ENCODE results near the gene EYS. TPM values are rescaled to one million over a fixed set of nuclear protein-coding genes. Genes with fewer than 3 reads are reported as not detected.

EYS gene
- total RNA-seq, 2 donors from 2014 or later = not detected

- H3K4me3 ChIP-seq = no peak overlapping the region
- H3K36me3 ChIP-seq = no peaks in the 10 kb centered on the region
- H3K27ac ChIP-seq = no peak overlapping the region
- no peaks in the 10 kb centered on the region for H3K4me1 ChIP-seq
- no peak for DNase-seq (ENCODE audit: low spot score)
- H3K9me3 ChIP-seq = no peaks in the 10 kb centered on the region
- no peaks in the 10 kb centered on the region for H3K27me3 ChIP-seq
- no peak for TF ChIP-seq CTCF (IDR thresholded peaks at IDR 0.05)
These were observed 1509.8 kb downstream of the EYS start for GRCh38 chr6:64197246-64197645.

- H3K27ac ChIP-seq = no peak overlapping the region
- H3K9me3 ChIP-seq = no peaks in the 10 kb centered on the region
- H3K4me3 ChIP-seq = no peak overlapping the region
- no peaks in the 10 kb centered on the region for H3K27me3 ChIP-seq
- TF ChIP-seq CTCF (IDR thresholded peaks at IDR 0.05) = no peak
- DNase-seq (ENCODE audit: low spot score) = no peak
- H3K4me1 ChIP-seq = no peaks in the 10 kb centered on the region
- H3K36me3 ChIP-seq = no peaks in the 10 kb centered on the region
These were observed 1520.4 kb downstream of the EYS start for GRCh38 chr6:64186592-64186991.

GRCh38 chr6:64185621-64186020 lies 1521.4 kb downstream of the EYS start:
- Histone ChIP-seq H3K27ac (no peak overlapping the region), H3K27me3 (no peaks in the 10 kb centered on the region), H3K9me3 (no peaks in the 10 kb centered on the region), H3K4me1 (no peaks in the 10 kb centered on the region), H3K4me3 (no peak overlapping the region), H3K36me3 (no peaks in the 10 kb centered on the region)
- no peak for TF ChIP-seq CTCF (IDR thresholded peaks at IDR 0.05)
- DNase-seq (ENCODE audit: low spot score) = no peak

- Histone ChIP-seq H3K36me3 (no peaks in the 10 kb centered on the region), H3K4me1 (no peaks in the 10 kb centered on the region), H3K27ac (no peak overlapping the region), H3K4me3 (no peak overlapping the region), H3K9me3 (no peaks in the 10 kb centered on the region), H3K27me3 (no peaks in the 10 kb centered on the region)
- DNase-seq (ENCODE audit: low spot score) = no peak
- no peak for TF ChIP-seq CTCF (IDR thresholded peaks at IDR 0.05)
These were observed 1531.7 kb downstream of the EYS start for GRCh38 chr6:64175296-64175695.

- Histone ChIP-seq H3K9me3 (no peaks in the 10 kb centered on the region), H3K27ac (no peak overlapping the region), H3K27me3 (no peaks in the 10 kb centered on the region), H3K4me1 (no peaks in the 10 kb centered on the region), H3K4me3 (no peak overlapping the region), H3K36me3 (no peaks in the 10 kb centered on the region)
- DNase-seq (ENCODE audit: low spot score) = no peak
- no peak for TF ChIP-seq CTCF (IDR thresholded peaks at IDR 0.05)
These were observed 1536.7 kb downstream of the EYS start for GRCh38 chr6:64170316-64170715.

GRCh38 chr6:64160486-64160885 lies 1546.5 kb downstream of the EYS start:
- Histone ChIP-seq H3K36me3 (no peaks in the 10 kb centered on the region), H3K4me1 (no peaks in the 10 kb centered on the region), H3K9me3 (no peaks in the 10 kb centered on the region), H3K27ac (no peak overlapping the region), H3K27me3 (no peaks in the 10 kb centered on the region), H3K4me3 (no peak overlapping the region)
- no peak for TF ChIP-seq CTCF (IDR thresholded peaks at IDR 0.05)
- no peak for DNase-seq (ENCODE audit: low spot score)

All from right atrium auricular region (tissue), 2 donors.